ENCODE measurements around the gene GRK3. TPM values are rescaled to one million over a fixed set of nuclear protein-coding genes. Genes with fewer than 3 reads are reported as not detected.
"Not testable (repeated sequence)": the region's sequence is repeated elsewhere in the genome, so short reads cannot be mapped to it uniquely, and the experiment has no call there.

Gene GRK3
- total RNA-seq, 6 experiments from 2014 or later, result 1.1 to 4.9 (median 3.6) TPM

GRCh38 chr22:25567251-25567675 lies 2.8 kb downstream of the GRK3 start:
- no peak for TF ChIP-seq CTCF (IDR thresholded peaks at IDR 0.05)
- TF ChIP-seq POLR2A (IDR thresholded peaks at IDR 0.05), result no peak
- no peak overlapping the region for H3K4me3 ChIP-seq
- no peak for DNase-seq
- peaks cover 0 to 17% (median 0%) of the 10 kb centered on the region in 4 donors for H3K4me1 ChIP-seq
- H3K9me3 ChIP-seq, result no peaks in the 10 kb centered on the region
- 71% methylated on average over 1 of the region's 1 CpG for WGBS (ENCODE audit: insufficient coverage, low coverage, low lambda C conversion rate, missing lambda C conversion rate)
- ATAC-seq, result no peak
- no peak overlapping the region for H3K27ac ChIP-seq
- intact Hi-C loops (cut with DNase I), result no loop called here
- H3K36me3 ChIP-seq, result no peaks in the 10 kb centered on the region
- H3K27me3 ChIP-seq, result peaks cover 0 to 8% of the 10 kb centered on the region in 2 donors

DNA sequence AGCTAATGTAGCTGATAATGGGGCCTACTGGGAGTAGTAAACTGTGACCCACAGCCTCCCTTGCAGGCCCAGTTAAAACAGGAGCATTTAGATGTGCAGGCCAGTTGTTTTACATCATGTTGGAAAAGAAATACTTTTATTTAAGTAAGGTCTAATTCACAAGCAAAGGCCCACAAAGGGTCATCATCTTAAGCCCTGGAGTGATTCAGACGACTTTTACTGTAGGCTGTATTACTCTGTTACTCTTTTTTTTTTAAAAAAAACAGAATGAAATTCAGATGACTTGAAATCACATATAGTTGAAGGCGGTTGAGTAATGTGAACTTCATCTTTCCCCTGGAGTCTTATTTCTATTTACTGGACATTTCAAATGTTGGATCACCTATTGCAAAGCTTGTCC lies 3.6 kb downstream of the GRK3 start:
- H3K27me3 ChIP-seq; H3K27ac ChIP-seq; H3K4me3 ChIP-seq; H3K36me3 ChIP-seq; H3K9me3 ChIP-seq; intact Hi-C loops (cut with DNase I); ATAC-seq; DNase-seq: not testable (repeated sequence)
- WGBS (ENCODE audit: insufficient coverage, low coverage, low lambda C conversion rate, missing lambda C conversion rate), result 72% methylated on average over 2 of the region's 2 CpGs
- H3K4me1 ChIP-seq, result peaks cover 0 to 17% (median 0%) of the 10 kb centered on the region in 4 donors

- TF ChIP-seq POLR2A (IDR thresholded peaks at IDR 0.05) (no peak), CTCF (IDR thresholded peaks at IDR 0.05) (no peak)
- DNase-seq (no peak), ATAC-seq (no peak)
- Histone ChIP-seq H3K27ac (no peak overlapping the region), H3K36me3 (no peaks in the 10 kb centered on the region), H3K4me3 (no peak overlapping the region), H3K9me3 (no peaks in the 10 kb centered on the region), H3K4me1 (peaks cover 0 to 13% (median 0%) of the 10 kb centered on the region in 4 donors), H3K27me3 (peaks cover 0 to 8% of the 10 kb centered on the region in 2 donors)
- WGBS (ENCODE audit: insufficient coverage, low coverage, low lambda C conversion rate, missing lambda C conversion rate), result 56% methylated on average over 6 of the region's 9 CpGs
- intact Hi-C loops (cut with DNase I), result no loop called here
Measured at GRCh38 chr22:25569361-25569760, 4.9 kb downstream of the GRK3 start.

DNA sequence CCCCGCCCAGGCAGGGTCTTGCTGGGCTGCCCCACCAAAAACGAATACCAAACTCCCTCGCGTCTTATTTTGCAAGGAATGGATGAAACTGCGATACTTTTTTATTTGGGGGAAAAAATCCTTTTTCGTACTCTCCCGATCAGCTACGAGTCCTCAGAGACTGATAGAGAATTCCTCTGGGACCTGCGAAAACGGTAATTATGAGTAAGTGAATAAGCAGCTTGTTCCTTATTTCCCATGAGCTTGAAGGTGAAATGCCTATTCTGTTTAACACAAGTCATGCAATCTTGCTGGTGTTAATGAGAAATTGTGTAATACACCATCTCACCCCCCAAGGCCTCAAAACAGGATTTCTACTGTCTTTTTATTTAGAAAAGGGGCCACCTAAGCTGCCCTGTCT lies 5.5 kb downstream of the GRK3 start:
- ATAC-seq (no peak), DNase-seq (no peak)
- TF ChIP-seq POLR2A (IDR thresholded peaks at IDR 0.05), result no peak
- TF ChIP-seq CTCF (IDR thresholded peaks at IDR 0.05), result no peak
- H3K36me3 ChIP-seq, result no peaks in the 10 kb centered on the region
- intact Hi-C loops (cut with DNase I), result no loop called here
- H3K27me3 ChIP-seq, result peaks cover 0 to 8% of the 10 kb centered on the region in 2 donors
- H3K27ac ChIP-seq, result no peak overlapping the region
- no peaks in the 10 kb centered on the region for H3K9me3 ChIP-seq
- peaks cover 0 to 12% (median 0%) of the 10 kb centered on the region in 4 donors for H3K4me1 ChIP-seq
- H3K4me3 ChIP-seq, result no peak overlapping the region
- WGBS (ENCODE audit: insufficient coverage, low coverage, low lambda C conversion rate, missing lambda C conversion rate), result 80% methylated on average over 10 of the region's 10 CpGs

- Histone ChIP-seq H3K27ac (no peak overlapping the region), H3K4me3 (no peak overlapping the region), H3K27me3 (peaks cover 0 to 8% of the 10 kb centered on the region in 2 donors), H3K9me3 (no peaks in the 10 kb centered on the region), H3K4me1 (peaks cover 0 to 7% (median 0%) of the 10 kb centered on the region in 4 donors), H3K36me3 (no peaks in the 10 kb centered on the region)
- 60% methylated on average over 2 of the region's 2 CpGs for WGBS (ENCODE audit: insufficient coverage, low coverage, low lambda C conversion rate, missing lambda C conversion rate)
- DNase-seq (no peak), ATAC-seq (no peak)
- intact Hi-C loops (cut with DNase I), result no loop called here
- TF ChIP-seq POLR2A (IDR thresholded peaks at IDR 0.05) (no peak), CTCF (IDR thresholded peaks at IDR 0.05) (no peak)
Measured at GRCh38 chr22:25570486-25570885, 6.0 kb downstream of the GRK3 start.

DNA sequence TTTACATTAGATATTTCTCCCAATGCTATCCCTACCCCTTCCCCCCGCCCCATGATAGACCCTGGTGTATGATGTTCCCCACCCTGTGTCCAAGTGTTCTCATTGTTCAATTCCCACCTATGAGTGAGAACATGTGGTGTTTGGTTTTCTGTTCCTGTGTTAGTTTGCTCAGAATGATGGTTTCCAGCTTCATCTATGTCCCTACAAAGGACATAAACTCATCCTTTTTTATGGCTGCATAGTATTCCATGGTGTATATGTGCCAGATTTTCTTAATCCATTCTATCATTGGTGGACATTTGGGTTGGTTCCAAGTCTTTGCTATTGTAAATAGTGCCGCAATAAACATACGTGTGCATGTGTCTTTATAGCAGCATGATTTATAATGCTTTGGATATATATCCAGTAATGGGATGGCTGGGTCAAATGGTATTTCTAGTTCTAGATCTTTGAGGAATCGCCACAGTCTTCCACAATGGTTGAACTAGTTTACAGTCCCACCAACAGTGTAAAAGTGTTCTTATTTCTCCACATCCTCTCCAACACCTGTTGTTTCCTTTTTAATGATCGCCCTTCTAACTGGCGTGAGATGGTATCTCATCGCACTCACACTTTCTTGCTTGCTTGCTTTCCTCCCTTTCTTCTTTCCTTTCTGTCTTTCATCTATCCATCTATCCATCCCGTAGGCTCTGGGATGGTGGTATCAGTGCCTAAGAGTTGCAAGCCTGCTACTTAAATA lies 7.7 kb downstream of the GRK3 start:
- 76% methylated on average over 8 of the region's 8 CpGs for WGBS (ENCODE audit: insufficient coverage, low coverage, low lambda C conversion rate, missing lambda C conversion rate)
- intact Hi-C loops (cut with DNase I); H3K9me3 ChIP-seq; H3K27me3 ChIP-seq; H3K36me3 ChIP-seq; ATAC-seq; H3K4me1 ChIP-seq; DNase-seq; H3K27ac ChIP-seq; H3K4me3 ChIP-seq: not testable (repeated sequence)
